Mesenteric fat pad (tissue), 1 donor: Measurements from ENCODE around the gene ZNF593OS. TPM values are rescaled to one million over a fixed set of nuclear protein-coding genes. Genes with fewer than 3 reads are reported as not detected.

Source experiments
- DNase-seq: peaks from one replicate; pipeline ENCODE4 v3.0.0-alpha.2; 2020; ENCODE audit warnings: low spot score
- long read RNA-seq: library from polyadenylated mRNA; unstranded; transcript quantifications from one replicate; pipeline ENCODE4 v2.0.0, GENCODE V29; 2020
- total RNA-seq: library from RNA; stranded (reverse); fragmentation: NEBNext Ultra II Directional; extraction: Animal tissue kit (Norgen Biotek cat#: 25700); gene quantifications from one replicate; pipeline ENCODE4 v1.2.1, GENCODE V29; 2021
- donor health status: DM: yes; HTN: yes; CAD: no.

Gene ZNF593OS
- total RNA-seq = not detected
- long read RNA-seq = 0 reads

DNA sequence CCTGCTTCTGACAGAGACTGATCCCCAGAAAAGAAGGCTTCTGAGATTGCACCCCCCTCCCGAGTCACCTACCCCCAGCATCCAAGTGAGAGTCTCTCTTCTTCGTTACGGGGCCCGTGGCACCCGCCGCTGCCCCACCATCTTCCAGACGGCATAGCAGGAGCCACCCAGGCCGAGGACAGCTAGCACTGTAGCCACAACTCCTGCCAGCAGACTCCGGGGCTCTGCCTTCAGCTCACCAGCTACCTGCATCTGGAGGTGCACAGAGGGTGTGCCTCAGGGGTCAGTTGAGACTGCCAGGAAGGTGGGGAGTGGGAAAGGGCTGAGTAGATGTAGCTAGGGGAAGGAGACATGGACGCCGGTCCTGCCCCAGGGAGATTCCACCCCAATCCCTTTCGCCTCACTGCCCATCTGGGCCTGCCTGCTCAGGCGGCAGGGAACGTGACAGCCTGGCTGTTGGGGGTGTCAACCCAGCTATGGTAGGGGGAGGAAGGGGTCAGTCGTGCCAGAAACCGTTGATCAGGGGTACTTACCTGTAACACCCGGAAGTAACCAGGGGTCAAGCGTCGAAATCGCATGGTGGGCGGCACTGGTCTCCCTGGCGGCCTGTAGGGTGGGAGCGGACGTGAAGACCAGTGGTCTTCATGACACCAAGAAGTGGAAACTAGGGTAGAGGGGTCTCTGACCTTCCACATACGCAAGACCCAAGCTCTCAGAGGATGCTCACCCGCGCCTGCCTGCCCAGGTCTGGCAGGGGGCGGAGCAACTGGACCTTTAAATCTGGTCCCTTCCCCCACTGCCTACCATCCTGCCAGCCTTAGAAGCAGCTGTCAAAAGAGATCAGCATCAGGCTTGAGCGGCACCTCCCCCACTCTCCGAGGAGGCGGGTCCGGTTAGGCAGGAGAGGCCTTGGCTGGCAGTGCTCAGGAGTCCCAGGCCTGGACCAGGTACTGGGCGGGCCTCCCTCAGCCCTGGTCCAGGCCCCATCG lies at the start of gene ZNF593OS:
TSS of gene ZNF593OS (minus strand) at position 749 of the 989 bp plus-strand sequence. CDS start at position 578, 171 bp downstream.
- DNase-seq = no peak

DNA sequence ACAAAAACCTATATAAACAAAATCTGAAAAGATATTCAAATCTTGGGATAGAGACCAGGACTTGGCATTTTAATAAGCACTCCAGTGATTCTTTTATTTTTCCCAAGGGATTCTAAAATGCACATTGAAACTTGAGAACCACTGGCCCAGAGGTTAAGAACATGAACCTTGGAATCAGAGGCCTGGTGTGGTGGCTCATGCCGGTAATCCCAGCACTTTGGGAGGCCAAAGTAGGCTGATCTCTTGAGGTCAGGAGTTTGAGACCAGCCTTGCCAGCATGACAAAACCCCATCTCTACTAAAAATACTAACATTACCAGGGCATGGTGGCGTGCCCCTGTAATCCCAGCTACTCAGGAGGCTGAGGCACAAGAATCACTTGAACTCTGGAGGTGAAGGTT lies 49.5 kb upstream of the ZNF593OS start:
- DNase-seq = no peak

DNA sequence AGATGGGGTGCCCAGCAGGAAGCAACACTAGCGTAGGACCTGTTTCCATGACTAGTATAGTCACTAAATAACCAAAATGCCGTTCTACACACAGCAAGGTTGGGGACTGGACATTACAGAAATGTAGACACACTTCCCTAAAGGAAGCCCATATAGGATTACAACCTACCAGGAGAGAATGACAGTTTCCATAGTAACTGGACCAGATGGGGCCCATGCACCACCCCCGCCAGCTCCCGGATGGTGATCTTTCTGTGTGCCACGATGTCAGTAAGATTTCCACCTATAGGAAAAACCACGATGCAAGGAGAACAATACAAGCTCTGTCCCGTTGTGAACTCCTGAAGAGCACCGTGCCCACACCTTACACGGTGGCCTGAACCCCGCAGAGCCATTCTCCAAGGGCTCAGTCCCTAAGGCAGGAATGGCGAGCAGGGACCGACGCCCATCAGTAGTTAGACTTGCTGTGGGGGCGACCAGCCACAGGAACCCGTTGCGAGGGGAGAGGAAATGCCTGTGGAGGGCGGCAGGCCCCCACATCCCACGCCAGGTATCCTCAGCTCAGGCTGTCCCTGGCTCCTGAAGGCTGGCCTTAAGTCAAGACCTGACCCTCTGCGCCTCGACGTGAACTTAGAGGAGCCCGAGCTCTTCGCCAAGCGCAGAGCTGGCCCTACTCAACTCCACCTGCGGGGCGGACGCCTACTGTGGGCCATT lies 48.7 kb upstream of the ZNF593OS start:
- no peak for DNase-seq

DNA sequence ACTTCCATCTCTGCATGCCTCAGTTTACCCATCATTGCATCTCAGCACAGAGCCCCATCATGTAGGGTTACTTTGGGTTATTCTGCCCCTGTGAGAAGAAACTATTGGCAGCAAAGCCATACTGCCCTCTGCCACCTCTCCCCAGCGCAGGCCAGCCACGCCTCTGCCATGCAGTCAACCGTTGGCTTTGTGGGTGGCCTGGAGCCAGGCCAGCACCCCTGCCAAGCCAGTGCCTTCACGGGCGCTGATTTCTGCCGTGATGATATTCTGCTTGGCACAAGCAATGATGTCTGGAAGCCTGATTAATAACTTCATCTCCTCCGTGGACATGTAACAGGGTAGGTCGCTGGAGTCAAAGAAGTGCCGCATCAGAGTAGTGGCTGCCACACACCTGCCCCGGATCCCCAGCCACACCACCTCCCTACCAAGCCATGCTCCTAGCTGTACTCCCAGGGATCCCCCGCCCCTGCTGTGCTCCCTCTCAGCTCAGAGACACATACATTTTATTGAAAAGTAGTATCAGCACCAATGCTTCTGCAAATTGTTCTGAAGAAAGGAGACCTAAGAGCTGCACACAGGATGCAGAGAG lies 47.4 kb upstream of the ZNF593OS start:
- DNase-seq = no peak

DNA sequence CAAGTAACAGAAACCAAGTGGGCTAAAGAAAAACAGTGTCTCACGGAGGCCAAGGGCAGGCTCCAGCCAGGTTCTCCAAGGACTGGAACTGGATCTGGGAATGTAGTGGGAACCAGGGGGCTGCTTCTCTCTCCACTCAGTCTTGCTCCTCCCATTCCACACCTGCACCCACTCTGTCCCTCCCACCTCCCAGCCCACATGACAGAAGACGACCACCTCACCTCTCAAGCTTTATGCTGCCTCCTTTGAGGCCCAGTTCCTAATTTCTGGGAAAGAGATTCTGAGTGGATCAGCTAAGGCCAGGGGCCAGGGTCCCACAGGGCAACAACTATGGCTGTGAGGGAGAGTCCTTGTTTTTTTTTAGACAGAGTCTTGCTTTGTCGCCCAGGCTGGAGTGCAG lies 43.6 kb upstream of the ZNF593OS start:
- no peak for DNase-seq

DNA sequence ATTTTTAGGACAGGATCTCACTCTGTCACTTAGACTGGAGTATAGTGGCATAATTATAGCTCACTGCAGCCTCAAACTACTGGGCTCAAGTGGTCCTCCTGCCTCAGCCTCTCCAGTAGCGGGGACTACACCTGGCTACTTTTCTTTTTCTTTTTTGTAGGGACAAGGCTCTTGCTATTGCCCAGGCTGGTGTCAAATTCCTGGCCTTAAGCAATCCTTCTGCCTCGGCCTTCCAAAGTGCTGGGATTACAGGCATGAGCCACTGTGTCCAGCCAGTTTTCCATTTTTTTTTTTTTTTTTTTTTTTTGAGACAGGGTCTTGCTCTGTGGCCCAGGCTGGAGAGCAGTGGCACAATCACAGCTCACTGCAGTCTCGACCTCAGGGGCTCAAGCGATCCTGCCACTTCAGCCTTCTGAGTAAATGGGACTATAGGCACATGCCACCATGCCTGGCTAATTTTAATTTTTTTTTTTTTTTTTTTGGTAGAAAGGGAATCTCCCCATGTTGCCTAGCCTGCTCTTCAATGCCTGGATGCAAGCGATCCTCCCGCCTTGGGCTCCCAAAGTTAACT lies 41.8 kb upstream of the ZNF593OS start:
- no peak for DNase-seq

DNA sequence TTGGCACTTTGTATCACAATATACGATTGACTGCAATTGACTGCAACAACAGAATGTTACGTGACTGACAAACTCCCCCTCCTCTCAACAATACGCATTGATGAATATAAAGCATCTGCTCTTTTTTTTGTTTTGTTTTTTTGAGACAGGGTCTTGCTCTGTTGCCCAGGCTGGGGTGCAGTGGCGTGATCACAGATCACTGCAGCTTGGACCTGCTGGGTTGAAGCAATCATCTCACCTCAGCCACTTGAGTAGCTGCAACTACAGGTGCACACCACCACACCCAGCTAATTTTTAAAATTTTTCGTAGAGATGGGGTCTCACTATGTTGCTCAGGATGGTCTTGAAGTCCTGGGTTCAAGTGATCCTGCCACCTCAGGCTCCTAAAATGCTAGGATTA lies 41.1 kb upstream of the ZNF593OS start:
- DNase-seq = no peak

DNA sequence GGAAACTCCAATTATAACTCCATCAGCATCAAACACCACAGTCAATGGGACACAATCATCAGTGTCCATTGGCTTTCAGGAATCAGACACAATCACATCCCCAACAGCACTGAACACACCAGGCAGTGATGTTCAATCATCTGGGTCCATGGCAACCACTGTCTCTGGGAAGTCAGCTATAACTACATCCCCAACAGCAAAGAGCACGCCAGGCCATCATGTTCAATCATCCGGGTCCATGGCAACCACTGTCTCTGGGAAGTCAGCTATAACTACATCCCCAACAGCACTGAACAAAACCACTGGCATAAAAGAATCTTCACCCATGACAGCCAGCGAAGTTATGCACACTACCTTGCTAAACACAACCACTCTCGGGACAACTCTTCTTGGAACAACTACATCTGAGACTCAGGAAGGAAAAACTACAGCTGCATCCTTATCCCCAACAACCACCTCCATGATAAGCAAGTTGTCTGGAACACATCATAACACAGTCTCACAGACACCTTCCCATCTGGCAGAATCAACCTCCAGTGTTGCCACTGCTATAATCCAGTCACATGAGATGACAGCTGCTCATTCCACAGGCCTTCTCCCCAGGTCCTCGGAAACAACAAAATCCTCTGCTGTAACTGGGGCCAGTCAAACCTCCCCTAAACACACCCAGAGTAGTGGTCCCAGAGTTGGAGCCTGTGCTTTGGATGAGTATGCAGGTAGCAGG lies 38.7 kb upstream of the ZNF593OS start:
- DNase-seq = no peak

DNA sequence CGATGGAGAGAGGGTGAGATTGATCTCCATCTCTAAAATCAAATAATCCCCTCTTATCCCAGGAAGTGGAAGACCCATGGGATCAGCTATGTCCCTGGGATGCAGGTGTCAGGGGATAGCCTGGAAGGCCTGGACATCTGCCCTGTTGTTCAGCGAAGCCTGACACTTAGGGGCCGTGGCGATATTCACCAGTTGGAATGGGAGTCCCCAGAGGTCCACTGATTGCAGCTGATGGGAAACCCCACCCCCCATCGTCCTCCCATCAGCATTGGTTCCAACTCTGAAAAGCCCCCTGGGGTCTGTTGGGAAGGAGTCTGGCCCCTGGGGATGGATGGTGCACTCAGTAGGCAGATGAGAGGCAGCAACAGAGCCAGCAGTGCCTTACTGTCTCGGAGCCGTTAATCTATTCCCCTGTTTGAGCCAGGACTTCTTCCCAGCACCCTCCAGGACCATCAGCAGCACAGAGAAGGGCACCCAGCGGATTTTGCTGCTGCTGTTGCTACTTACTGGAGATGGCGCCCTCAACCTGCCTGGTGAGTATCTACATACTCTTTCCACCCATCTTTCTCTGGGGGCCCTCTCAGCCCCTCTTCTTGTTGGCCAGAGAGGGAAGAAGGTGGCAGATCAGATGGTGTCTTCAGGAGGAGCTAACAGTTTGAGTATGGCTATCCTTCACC lies 32.1 kb upstream of the ZNF593OS start:
- no peak for DNase-seq

DNA sequence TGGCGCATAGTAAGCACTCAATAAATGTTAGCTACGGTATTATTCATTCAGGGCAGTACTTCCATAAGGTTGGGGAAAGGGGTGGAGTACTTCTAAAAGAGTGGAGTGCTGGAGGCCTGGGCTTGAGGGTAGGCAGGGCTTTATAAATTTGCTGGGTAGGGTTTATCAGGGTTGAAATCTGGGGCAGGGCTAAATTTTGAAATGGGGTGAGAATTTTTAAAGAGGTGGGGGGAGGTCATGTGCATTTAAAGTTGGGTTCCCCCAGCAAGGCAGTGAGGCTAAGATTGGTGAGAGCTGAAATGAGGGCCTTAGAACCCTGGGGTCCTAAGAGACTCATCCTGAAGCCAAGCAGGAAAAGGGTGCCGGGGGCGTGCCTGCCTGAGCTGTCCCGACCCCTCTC lies 28.8 kb upstream of the ZNF593OS start:
- DNase-seq = no peak

DNA sequence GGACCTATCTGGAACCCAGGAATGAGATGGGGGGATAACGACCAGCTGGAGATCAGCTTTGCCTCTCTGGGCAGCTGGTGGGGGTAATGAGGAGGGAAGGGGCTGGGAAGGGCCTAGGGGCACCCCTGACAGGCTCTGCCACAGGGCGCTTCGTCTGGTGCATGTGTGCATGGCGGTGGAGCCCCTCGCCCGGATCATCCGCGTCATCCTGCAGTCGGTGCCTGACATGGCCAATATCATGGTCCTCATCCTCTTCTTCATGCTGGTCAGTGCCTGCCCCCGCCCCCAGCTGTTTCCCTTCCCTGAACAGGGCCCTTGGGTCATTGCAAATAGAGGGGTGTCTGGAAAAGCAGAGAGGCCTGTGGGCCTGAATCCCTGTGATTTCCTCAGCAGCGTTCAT lies 26.2 kb upstream of the ZNF593OS start:
- DNase-seq = no peak

DNA sequence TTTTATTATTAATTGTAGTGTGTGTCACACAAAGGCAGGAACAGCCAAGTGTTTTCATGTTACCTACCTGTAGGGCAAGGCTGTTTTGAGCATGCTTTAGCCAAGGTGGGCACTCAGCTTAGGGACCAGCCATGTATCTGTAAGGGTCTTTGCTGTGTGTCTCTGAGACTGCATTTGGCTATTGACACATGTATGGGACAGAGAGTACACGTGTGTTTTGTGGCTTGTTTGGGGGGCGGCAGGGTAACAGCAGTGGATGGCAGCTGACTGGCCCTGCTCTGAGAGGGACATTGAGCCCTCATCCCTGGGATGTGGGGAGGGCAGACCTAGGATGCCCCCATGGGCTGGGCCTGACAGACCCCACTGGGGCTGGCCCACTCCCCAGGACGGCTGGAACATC lies 25.7 kb upstream of the ZNF593OS start:
- DNase-seq = no peak

DNA sequence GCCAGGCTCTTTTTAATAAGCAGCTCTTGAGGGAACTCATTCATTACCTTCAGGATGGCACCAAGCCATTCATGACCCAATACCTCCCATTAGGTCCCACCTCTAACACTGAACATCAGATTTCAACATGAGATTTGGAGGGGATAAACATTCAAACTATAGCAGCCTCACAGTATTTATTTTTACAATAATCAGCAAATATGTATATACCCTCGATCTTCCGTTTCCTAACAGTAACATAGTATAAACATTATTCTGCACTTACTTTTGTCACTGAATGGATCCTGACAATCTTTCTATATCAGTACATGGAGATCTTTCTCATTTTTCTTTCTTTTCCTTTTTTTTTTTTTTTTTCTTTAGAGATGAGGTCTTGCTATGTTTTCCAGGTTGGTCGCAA lies 24.2 kb upstream of the ZNF593OS start:
- no peak for DNase-seq

DNA sequence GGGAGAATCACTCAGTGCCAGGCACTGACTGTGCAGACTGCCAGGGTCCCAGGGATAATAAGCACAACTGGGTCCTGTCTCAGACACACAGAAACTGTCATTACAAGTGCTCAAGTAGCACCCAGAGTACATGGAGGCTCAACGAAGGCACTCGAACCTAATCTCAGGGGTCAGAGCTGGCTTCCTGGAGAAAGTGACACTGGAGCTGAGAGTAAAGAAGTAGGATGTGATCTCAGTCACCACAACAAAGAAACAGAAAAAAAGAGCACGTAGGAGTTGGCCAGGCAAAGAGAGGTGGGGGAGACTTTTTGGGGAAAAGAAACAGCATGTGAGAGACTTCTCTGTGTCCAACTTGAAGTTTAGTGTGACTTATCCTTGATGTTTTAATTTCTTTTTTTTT lies 20.1 kb upstream of the ZNF593OS start:
- no peak for DNase-seq

DNA sequence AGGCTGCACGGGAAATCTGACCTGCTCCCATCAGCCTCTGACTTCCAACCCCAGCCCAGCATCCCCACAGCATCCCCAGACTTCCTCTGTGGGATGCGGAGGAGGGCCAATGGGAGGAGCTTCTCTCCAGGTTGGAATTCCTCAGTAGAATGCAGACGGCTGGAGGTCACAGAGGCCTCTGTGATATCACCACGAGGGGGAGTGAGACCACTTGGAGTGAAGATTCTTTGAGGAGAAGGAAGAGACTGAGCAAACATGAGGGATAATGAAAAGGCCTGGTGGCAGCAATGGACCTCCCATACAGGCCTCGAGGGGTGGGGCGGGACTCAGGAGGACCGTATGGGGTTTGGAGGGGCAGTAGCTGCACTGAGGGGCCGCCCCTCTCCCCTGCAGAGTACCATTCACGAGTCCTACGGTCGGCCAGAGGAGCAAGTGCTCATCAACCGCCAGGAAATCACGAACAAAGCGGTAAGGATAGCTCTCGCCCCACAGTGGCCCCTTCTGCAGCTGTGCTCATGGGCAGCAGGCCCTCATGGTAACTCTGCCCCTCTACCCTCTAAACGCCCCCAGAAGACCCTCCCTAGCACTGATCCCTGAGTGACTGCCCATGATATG lies 18.8 kb upstream of the ZNF593OS start, which contains the start of gene CATSPER4:
TSS of gene CATSPER4 (plus strand) at position 230 of the 615 bp plus-strand sequence. CDS start at position 256, 26 bp downstream.
- DNase-seq = no peak

DNA sequence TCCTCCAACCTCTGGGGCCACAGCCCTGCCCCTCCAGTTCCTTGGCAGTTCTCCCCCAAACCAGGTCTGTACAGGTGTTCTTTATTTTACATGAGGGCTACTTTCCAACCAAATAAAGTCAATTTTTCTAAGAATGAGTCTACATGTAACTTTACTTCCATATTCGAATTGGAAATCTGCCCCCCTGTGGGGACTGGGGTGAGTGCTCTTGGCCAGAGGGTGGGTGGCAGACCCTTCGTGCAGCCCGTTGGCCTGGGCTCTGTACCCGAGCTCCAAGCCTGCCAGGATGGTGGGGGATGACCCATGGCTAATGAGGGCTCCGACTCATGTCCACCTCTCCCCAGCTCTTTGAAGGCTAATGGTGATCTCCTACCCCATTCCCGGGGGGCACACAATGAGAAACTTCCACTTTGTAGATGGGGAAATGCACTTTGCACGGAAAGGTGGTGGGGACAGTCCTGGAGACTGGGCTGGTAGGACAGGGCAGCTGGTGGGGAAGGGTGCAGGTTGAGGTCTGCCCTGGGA lies 18.2 kb upstream of the ZNF593OS start:
- no peak for DNase-seq

DNA sequence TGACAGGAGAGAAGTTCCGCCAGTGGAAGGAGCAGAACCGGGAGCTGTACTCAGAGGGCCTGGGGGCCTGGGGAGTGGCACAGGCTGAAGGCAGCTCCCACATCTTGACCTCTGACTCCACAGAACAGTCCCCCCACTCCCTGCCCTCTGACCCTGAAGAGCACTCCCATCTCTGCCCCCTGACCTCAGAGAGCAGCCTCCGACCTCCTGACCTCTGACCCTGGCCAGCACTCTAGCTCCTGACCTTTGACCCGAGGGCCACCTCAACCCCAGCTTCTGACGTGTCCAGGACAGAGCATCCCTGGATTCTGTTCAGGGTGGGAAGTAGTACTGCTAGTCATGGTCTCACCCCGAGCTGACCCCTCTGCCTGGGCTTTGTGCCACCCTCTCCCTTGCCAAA lies 17.7 kb upstream of the ZNF593OS start:
- no peak for DNase-seq

DNA sequence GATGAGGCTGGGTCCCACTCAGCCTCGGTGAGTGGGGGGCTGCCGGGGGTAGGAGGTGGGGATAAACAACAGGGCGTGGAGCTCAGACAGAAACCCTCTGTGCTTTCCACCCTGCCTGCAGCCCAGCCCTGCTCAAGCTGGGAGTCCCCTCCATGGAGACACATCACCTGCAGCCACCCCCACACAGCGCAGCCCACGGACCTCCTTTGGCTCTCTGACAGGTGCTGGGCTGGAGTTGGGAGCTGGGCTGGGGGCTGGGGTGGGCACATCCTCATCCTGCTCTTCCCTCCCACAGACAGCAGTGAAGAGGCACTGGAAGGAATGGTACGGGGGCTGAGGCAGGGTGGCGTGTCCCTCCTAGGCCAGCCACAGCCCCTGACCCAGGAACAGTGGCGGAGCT lies 16.8 kb upstream of the ZNF593OS start:
- DNase-seq = no peak

DNA sequence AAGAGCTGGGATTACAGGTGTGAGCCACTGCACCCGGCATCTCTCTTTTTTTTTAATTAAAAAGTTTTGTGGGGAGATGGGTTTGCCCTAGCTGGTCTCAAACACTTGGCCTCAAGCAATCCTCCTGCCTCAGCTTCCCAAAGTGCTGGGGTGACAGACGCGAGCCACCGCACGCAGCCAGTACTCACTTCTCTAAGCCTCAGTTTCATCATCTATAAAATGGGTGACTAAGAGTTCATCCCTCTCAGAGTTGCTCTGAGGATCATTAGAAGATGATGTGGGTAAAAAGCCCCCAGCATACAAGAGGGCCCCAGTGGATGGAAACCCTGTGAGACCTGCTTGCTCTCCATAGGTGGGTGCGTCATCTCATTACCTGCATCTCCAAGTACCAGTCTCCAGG lies 16.2 kb upstream of the ZNF593OS start:
- no peak for DNase-seq

DNA sequence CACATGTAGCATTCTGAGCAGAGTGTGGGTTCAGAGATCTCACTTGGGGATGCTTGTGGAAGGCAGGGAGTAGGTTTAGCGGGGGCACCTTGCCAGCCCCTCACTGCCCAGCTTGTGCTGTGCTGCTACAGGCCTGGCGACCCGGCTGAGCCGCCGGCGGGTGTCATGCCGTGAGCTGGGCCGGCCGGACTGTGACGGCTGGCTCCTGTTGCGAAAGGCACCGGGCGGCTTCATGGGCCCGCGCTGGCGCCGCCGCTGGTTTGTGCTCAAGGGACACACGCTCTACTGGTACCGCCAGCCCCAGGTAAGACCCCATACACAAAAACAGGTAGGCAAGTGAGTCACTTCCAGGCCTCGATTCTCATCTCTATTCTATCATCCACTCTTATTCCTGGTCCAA lies 13.3 kb upstream of the ZNF593OS start:
- no peak for DNase-seq
